HepG2 (cell line): ENCODE results near the gene TMEM164. TPM values are rescaled to one million over a fixed set of nuclear protein-coding genes. Genes with fewer than 3 reads are reported as not detected.

Experiments
- ATAC-seq: fragments of 200-7000 bp; cut with Tn5 transposase; 3 replicates; pipeline ENCODE4 v1.9.1; 2020; ENCODE audit warnings: mild to moderate bottlenecking, moderate library complexity
- BruUV-seq: library from RNA; stranded (reverse); fragments of 400-500 nt; replicated peaks from 2 replicates; lab custom pipeline; 2021; lab: Mats Ljungman, UMichigan
- CTCF ChIA-PET: fragments of 300-600 bp; formaldehyde crosslinking; extraction: SDS; loops from one replicate; lab custom pipeline; 2021; ENCODE audit warnings: low total read pairs, inconsistent platforms, low intra/inter-chr PET ratio; lab: Yijun Ruan, JAX
- POLR2A ChIA-PET: fragments of 350-600 bp; sonication (Branson Sonifier 250); formaldehyde crosslinking; loops from one replicate; lab custom pipeline; 2020; ENCODE audit warnings: antibody characterized with exemption, inconsistent platforms; lab: Yijun Ruan, JAX
- DNase-seq: peaks from one replicate; pipeline ENCODE4 v3.0.0-alpha.2; 2015; ENCODE audit warnings: low spot score
- FAIRE-seq: peaks from 3 replicates; lab custom pipeline; 2011; peaks lifted over from hg19 to GRCh38; lab: Jason Lieb, UNC
- H2AFZ ChIP-seq: one replicate; pipeline ENCODE4 v1.6.1; 2011; ENCODE audit warnings: low read length, inconsistent platforms
- H3K27ac ChIP-seq: fragments of 300-600 bp; 3 replicates; pipeline ENCODE4 v1.8.0; 2011; ENCODE audit warnings: mixed run types, mild to moderate bottlenecking, mixed read lengths, low read length, inconsistent platforms; ENCODE audit not compliant: insufficient read depth; ENCODE audit errors: extremely low read length
- H3K27me3 ChIP-seq, 2 experiments: fragments of 200-600 bp in 1 of 2; 2 replicates in 1 of 2; 3 replicates in 1 of 2; pipeline versions ENCODE4 v1.6.0 to v1.8.0; 2011; ENCODE audit warnings: low read length in 2 of 2, mild to moderate bottlenecking in 2 of 2, moderate library complexity in 2 of 2, inconsistent platforms in 1 of 2; ENCODE audit not compliant: insufficient read depth in 2 of 2, control insufficient read depth in 1 of 2
- H3K36me3 ChIP-seq, 2 experiments: fragments of 200-600 bp in 1 of 2; replicated peaks in 1 of 2; 2 replicates in 1 of 2; 3 replicates in 1 of 2; pipeline versions ENCODE4 v1.5.1 to v1.8.0; 2011; ENCODE audit warnings: low read length in 2 of 2, inconsistent platforms in 1 of 2; ENCODE audit not compliant: insufficient read depth in 2 of 2, control insufficient read depth in 1 of 2
- H3K4me1 ChIP-seq: 2 replicates; pipeline ENCODE4 v1.5.1; 2012; ENCODE audit warnings: low read length, inconsistent platforms; ENCODE audit not compliant: insufficient read depth
- H3K4me2 ChIP-seq: 2 replicates; pipeline ENCODE4 v1.6.0; 2011; ENCODE audit warnings: low read depth, low read length, inconsistent platforms
- H3K4me3 ChIP-seq, 3 experiments: fragments of 200-600 bp in 1 of 3; sonication (generic), shearing (Covaris generic) in 1 of 3; replicated peaks in 1 of 3; 2 replicates each; pipeline ENCODE4 v1.5.1; 2011 to 2016; ENCODE audit warnings: low read length in 3 of 3, inconsistent platforms in 2 of 3, low read depth in 2 of 3, mild to moderate bottlenecking in 2 of 3, control low read depth in 1 of 3, mixed read lengths in 1 of 3; ENCODE audit not compliant: insufficient read depth in 1 of 3
- H3K79me2 ChIP-seq: one replicate; pipeline ENCODE4 v1.6.1; 2011; ENCODE audit warnings: low read length, inconsistent platforms; ENCODE audit not compliant: insufficient read depth
- H3K9ac ChIP-seq: 2 replicates; pipeline ENCODE4 v1.6.0; 2011; ENCODE audit warnings: mild to moderate bottlenecking, low read depth, low read length, inconsistent platforms; ENCODE audit not compliant: insufficient read depth
- H3K9me3 ChIP-seq: 2 replicates; pipeline ENCODE4 v1.5.1; 2012; ENCODE audit warnings: mild to moderate bottlenecking, low read length
- H4K20me1 ChIP-seq: 2 replicates; pipeline ENCODE4 v1.6.0; 2011; ENCODE audit warnings: inconsistent platforms, mild to moderate bottlenecking, low read length, moderate library complexity; ENCODE audit not compliant: insufficient read depth
- CBX2 ChIP-seq, 2 experiments: fragments of 200-600 bp in 1 of 2; sonication (generic); formaldehyde crosslinking in 1 of 2; IDR thresholded peaks; 2 replicates each; pipeline versions ENCODE4 v1.7.0 to v1.8.1; 2018 to 2022; ENCODE audit warnings: low read depth in 2 of 2, low read length in 1 of 2, mild to moderate bottlenecking in 1 of 2, missing genetic modification reagents in 1 of 2
- CREM ChIP-seq, 2 experiments: sonication (generic) in 1 of 2; formaldehyde crosslinking in 1 of 2; IDR thresholded peaks; 2 replicates each; pipeline versions ENCODE4 v1.4.0 to v1.6.1; 2016 to 2020; ENCODE audit warnings: antibody characterized with exemption in 1 of 2, mild to moderate bottlenecking in 1 of 2, missing genetic modification reagents in 1 of 2
- E2F2 ChIP-seq: sonication (generic); formaldehyde crosslinking; IDR thresholded peaks from 2 replicates; pipeline ENCODE4 v1.4.0; 2020; ENCODE audit warnings: missing genetic modification reagents, borderline replicate concordance
- FOXA3 ChIP-seq: IDR thresholded peaks from 2 replicates; pipeline ENCODE4 v1.6.1; 2016; ENCODE audit warnings: missing genetic modification reagents, missing compliant biosample characterization
- SPEN ChIP-seq: sonication (generic); formaldehyde crosslinking; IDR thresholded peaks from 2 replicates; pipeline ENCODE4 v1.5.1; 2020; ENCODE audit warnings: low read depth, mild to moderate bottlenecking, missing genetic modification reagents
- TMF1 ChIP-seq: sonication (generic); formaldehyde crosslinking; IDR thresholded peaks from 2 replicates; pipeline ENCODE4 v1.8.1; 2022; ENCODE audit warnings: low read depth, missing genetic modification reagents
- ZBTB46 ChIP-seq: sonication (generic); formaldehyde crosslinking; IDR thresholded peaks from 2 replicates; pipeline ENCODE4 v1.4.0; 2020; ENCODE audit warnings: mild to moderate bottlenecking, missing genetic modification reagents, borderline replicate concordance
- ZNF275 ChIP-seq: sonication (generic); formaldehyde crosslinking; IDR thresholded peaks from 2 replicates; pipeline ENCODE4 v1.8.0; 2022; ENCODE audit warnings: missing genetic modification reagents, mild to moderate bottlenecking, inconsistent platforms, borderline replicate concordance
- ZNF350 ChIP-seq: sonication (generic); formaldehyde crosslinking; IDR thresholded peaks from 2 replicates; pipeline ENCODE4 v1.4.0; 2020; ENCODE audit warnings: mild to moderate bottlenecking, low read depth, missing genetic modification reagents, borderline replicate concordance
- ZNF513 ChIP-seq: sonication (generic); formaldehyde crosslinking; conservative IDR thresholded peaks from 2 replicates; pipeline ENCODE4 v1.5.0; 2020; ENCODE audit warnings: missing genetic modification reagents
- ZNF607 ChIP-seq: sonication (generic); formaldehyde crosslinking; IDR thresholded peaks from 2 replicates; pipeline ENCODE4 v1.5.1; 2020; ENCODE audit warnings: missing genetic modification reagents, mild to moderate bottlenecking, borderline replicate concordance
- ZNF720 ChIP-seq: sonication (generic); formaldehyde crosslinking; IDR thresholded peaks from 2 replicates; pipeline ENCODE4 v1.4.0; 2020; ENCODE audit warnings: missing genetic modification reagents
- whole genome bisulfite sequencing: methylation state at CpG from one replicate; pipeline ENCODE4 v1.1.6; 2017; ENCODE audit warnings: low lambda C conversion rate; 5-methylcytosine and 5-hydroxymethylcytosine counted together
- in situ Hi-C: cut with HindIII; loops from 2 replicates; pipeline ENCODE4 v1.10.0; 2017; ENCODE audit warnings: low pct_unique_long_range_greater_than_20kb; ENCODE audit not compliant: extremely low pct_ligation_motif_present
- intact Hi-C: fragments of 100-400 bp; cut with micrococcal nuclease; formaldehyde crosslinking; loops from one replicate; pipeline ENCODE4 v1.10.0; 2022; ENCODE audit not compliant: unreplicated experiment
- polyA plus RNA-seq, 8 experiments: library from polyadenylated mRNA; depleted of rRNA in 3 of 8; stranded (reverse) in 7 of 8; unstranded in 1 of 8; fragments of >200 nt; fragmentation: Illumina TruSeq in 4 of 8; extraction: Trizol in 4 of 8; gene quantifications; 2 replicates each; pipeline versions ENCODE4 v1.2.1 to v1.2.3, GENCODE V29; 2011 to 2016; ENCODE audit warnings: low read depth in 4 of 8, missing spikeins in 1 of 8, mixed read lengths in 1 of 8; ENCODE audit not compliant: insufficient read depth in 1 of 8
- total RNA-seq, 5 experiments: library from RNA; depleted of rRNA; stranded (reverse); fragments of >200 nt; fragmentation: Illumina TruSeq; extraction: Trizol; gene quantifications; 2 replicates each; pipeline ENCODE4 v1.2.3, GENCODE V29; 2016; ENCODE audit warnings: low read depth in 1 of 5

The TMEM164 gene
- total and polyA plus RNA-seq, 2 of the 13 experiments (the other 11 are each of a cell fraction or from before 2014, with no cell fraction given), result 5.8 to 13.2 TPM

- TF ChIP-seq ZNF275 (CRISPR knock-in tag), result no peak
- TF ChIP-seq ZNF720 (CRISPR knock-in tag), result no peak
- no peak for TF ChIP-seq ZNF513 (CRISPR knock-in tag)
- TF ChIP-seq FOXA3, result no peak
- no peak for TF ChIP-seq ZNF607 (CRISPR knock-in tag)
- no peak for TF ChIP-seq E2F2
Observed at GRCh38 chrX:110194977-110195376, 192.1 kb downstream of the TMEM164 start (continued).

GRCh38 chrX:110201799-110202198, 198.9 kb downstream of the TMEM164 start:
- BruUV-seq, result no TSS peak
- no peaks in the 10 kb centered on the region for H3K9me3 ChIP-seq
- H2AFZ ChIP-seq, result no peak overlapping the region
- no peak overlapping the region for H3K4me3 ChIP-seq
- ATAC-seq, result no peak
- no peak for TF ChIP-seq ZBTB46 (CRISPR knock-in tag)
- no peak for TF ChIP-seq CREM (IDR thresholded peaks at IDR 0.05)
- no peak for TF ChIP-seq CREM (CRISPR knock-in tag; IDR thresholded peaks at IDR 0.05)
- no peak for TF ChIP-seq E2F2
- TF ChIP-seq TMF1 (CRISPR knock-in tag), result no peak
- TF ChIP-seq SPEN, result no peak
- no peak for TF ChIP-seq CBX2 (IDR thresholded peaks at IDR 0.05; ENCODE audit: low read depth, low read length)
- no peak for TF ChIP-seq CBX2 (CRISPR knock-in tag; IDR thresholded peaks at IDR 0.05; ENCODE audit: low read depth)
- no peak for TF ChIP-seq ZNF350 (CRISPR knock-in tag)
- H3K4me2 ChIP-seq, result no peak overlapping the region
- no peaks in the 10 kb centered on the region; a peak in 1 of 5 replicates for H3K36me3 ChIP-seq
- ChIA-PET CTCF (no interaction called here), POLR2A (no interaction called here)
- DNase-seq, result no peak
- H3K27me3 ChIP-seq, result no peaks in the 10 kb centered on the region
- no peak overlapping the region for H3K9ac ChIP-seq
- WGBS, result 94% methylated on average over 3 of the region's 3 CpGs
- intact Hi-C loops, result no loop called here
- no peaks in the 10 kb centered on the region for H3K79me2 ChIP-seq
- FAIRE-seq, result no peak
- in situ Hi-C loops, result no loop called here
- H3K4me1 ChIP-seq, result no peaks in the 10 kb centered on the region
- no peak overlapping the region for H3K27ac ChIP-seq
- H4K20me1 ChIP-seq, result no peaks in the 10 kb centered on the region
